ENCODE data around the gene PCNX2.

The PCNX2 gene

DNA sequence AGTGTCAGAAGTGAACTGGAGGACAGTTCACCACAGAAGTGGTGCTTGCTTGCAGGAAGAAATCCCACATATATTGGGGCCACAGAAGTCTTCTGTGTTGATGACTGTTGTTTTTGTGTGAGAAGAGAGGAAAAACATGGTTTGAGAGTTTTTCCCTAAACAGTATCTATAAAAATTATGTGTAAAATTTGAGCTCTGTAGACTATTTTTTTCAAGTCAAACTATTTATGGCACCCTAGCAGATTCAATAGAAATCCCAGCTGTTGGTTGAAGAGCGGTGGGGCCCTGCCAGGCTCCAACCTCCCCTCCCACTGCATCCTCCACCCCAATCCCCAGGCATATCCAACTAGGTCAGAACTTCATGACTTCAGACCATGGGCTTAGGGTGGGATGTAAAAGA lies 283.5 kb downstream of the PCNX2 start:
- Histone ChIP-seq H3K9me2 (replicated peaks; ENCODE audit: insufficient read depth, low read length) (no peaks in the 10 kb centered on the region), H4K20me1 (ENCODE audit: insufficient read depth, low read length) (no peaks in the 10 kb centered on the region), H3K27me3 (replicated peaks; ENCODE audit: insufficient read depth, low read length) (no peaks in the 10 kb centered on the region), H3K27ac (ENCODE audit: low read length) (no peak overlapping the region), H3K4me2 (ENCODE audit: low read depth, low read length) (no peak overlapping the region), H3K4me1 (ENCODE audit: low read length) (peaks cover 12% of the 10 kb centered on the region), H3K79me2 (ENCODE audit: low read length) (no peaks in the 10 kb centered on the region), H2AFZ (ENCODE audit: low read length) (no peak overlapping the region), H3K36me3 (replicated peaks; ENCODE audit: insufficient read depth, low read length) (no peaks in the 10 kb centered on the region), H3F3A (ENCODE audit: insufficient read depth, low read length) (peaks cover 11% of the 10 kb centered on the region), H3K9ac (ENCODE audit: low read length) (no peak overlapping the region), H3K4me3 (ENCODE audit: low read length) (no peak overlapping the region), H3K9me3 (replicated peaks; ENCODE audit: insufficient read depth, low read length) (no peaks in the 10 kb centered on the region)
- no peak for DNase-seq
- TF ChIP-seq, protein P1, sequence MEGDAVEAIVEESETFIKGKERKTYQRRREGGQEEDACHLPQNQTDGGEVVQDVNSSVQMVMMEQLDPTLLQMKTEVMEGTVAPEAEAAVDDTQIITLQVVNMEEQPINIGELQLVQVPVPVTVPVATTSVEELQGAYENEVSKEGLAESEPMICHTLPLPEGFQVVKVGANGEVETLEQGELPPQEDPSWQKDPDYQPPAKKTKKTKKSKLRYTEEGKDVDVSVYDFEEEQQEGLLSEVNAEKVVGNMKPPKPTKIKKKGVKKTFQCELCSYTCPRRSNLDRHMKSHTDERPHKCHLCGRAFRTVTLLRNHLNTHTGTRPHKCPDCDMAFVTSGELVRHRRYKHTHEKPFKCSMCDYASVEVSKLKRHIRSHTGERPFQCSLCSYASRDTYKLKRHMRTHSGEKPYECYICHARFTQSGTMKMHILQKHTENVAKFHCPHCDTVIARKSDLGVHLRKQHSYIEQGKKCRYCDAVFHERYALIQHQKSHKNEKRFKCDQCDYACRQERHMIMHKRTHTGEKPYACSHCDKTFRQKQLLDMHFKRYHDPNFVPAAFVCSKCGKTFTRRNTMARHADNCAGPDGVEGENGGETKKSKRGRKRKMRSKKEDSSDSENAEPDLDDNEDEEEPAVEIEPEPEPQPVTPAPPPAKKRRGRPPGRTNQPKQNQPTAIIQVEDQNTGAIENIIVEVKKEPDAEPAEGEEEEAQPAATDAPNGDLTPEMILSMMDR (IDR thresholded peaks at IDR 0.05; ENCODE audit: low read length) = no peak
- TF ChIP-seq EZH2 (optimal IDR thresholded peaks at IDR 0.05; ENCODE audit: low read depth, low read length) = no peak
- TF ChIP-seq EZH2phosphoT487 (IDR thresholded peaks at IDR 0.05; ENCODE audit: low read length) = no peak

DNA sequence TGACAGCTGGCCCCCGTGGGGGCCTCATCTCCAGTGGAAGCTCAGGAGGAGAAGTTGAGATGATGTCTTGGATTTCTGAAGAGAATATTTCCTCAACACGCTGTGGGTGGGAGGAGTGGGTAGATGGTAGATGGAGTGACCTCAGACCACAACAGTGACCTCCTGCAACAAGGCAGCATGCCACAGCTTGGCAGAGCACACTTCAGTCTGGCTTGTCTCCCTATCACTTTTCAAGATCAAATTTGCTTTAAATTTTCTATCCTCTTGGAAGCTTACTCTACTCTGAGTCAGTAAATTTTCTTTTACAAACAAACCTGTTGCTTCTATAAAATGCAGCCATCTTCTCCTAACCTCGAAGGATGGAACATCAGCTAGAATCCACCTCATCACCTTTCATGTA lies 285.4 kb downstream of the PCNX2 start:
- Histone ChIP-seq H3K27me3 (replicated peaks; ENCODE audit: insufficient read depth, low read length) (no peaks in the 10 kb centered on the region), H3K4me3 (ENCODE audit: low read length) (no peak overlapping the region), H3K9me3 (replicated peaks; ENCODE audit: insufficient read depth, low read length) (no peaks in the 10 kb centered on the region), H2AFZ (ENCODE audit: low read length) (no peak overlapping the region), H3K27ac (ENCODE audit: low read length) (no peak overlapping the region), H3K9ac (ENCODE audit: low read length) (no peak overlapping the region), H3K79me2 (ENCODE audit: low read length) (no peaks in the 10 kb centered on the region), H3K4me1 (ENCODE audit: low read length) (no peaks in the 10 kb centered on the region), H3K9me2 (replicated peaks; ENCODE audit: insufficient read depth, low read length) (no peaks in the 10 kb centered on the region), H3F3A (ENCODE audit: insufficient read depth, low read length) (no peaks in the 10 kb centered on the region), H3K4me2 (ENCODE audit: low read depth, low read length) (no peak overlapping the region), H3K36me3 (replicated peaks; ENCODE audit: insufficient read depth, low read length) (no peaks in the 10 kb centered on the region), H4K20me1 (ENCODE audit: insufficient read depth, low read length) (no peaks in the 10 kb centered on the region)
- TF ChIP-seq EZH2phosphoT487 (IDR thresholded peaks at IDR 0.05; ENCODE audit: low read length) (no peak), EZH2 (optimal IDR thresholded peaks at IDR 0.05; ENCODE audit: low read depth, low read length) (no peak)
- TF ChIP-seq, protein P1 (IDR thresholded peaks at IDR 0.05; ENCODE audit: low read length) = no peak
- DNase-seq = no peak

DNA sequence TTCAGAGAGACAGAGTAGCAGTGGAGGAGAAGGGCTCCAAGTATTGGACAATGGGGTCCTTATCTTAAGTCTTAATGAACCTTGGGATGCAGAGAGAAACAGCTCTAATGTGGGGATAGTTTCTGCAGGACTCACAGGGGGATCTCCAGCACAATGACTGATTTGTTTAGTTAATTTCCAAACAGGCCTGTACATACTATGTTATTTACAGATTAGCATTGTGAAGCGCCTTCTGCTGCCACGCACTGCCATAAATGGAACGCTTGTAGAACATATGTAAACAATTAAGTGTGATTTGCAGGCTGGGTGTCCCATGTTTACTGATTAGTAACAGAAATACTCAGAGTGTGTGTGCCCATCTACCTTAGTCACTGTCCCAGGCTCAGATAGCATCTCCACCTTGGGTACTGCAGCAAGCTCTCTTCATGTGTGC lies 289.0 kb downstream of the PCNX2 start:
- Histone ChIP-seq H3K4me3 (ENCODE audit: low read length) (no peak overlapping the region), H2AFZ (ENCODE audit: low read length) (no peak overlapping the region), H3K9ac (ENCODE audit: low read length) (no peak overlapping the region), H3K27me3 (replicated peaks; ENCODE audit: insufficient read depth, low read length) (no peaks in the 10 kb centered on the region), H3F3A (ENCODE audit: insufficient read depth, low read length) (no peaks in the 10 kb centered on the region), H4K20me1 (ENCODE audit: insufficient read depth, low read length) (no peaks in the 10 kb centered on the region), H3K9me2 (replicated peaks; ENCODE audit: insufficient read depth, low read length) (no peaks in the 10 kb centered on the region), H3K27ac (ENCODE audit: low read length) (no peak overlapping the region), H3K36me3 (replicated peaks; ENCODE audit: insufficient read depth, low read length) (no peaks in the 10 kb centered on the region), H3K4me2 (ENCODE audit: low read depth, low read length) (no peak overlapping the region), H3K4me1 (ENCODE audit: low read length) (no peaks in the 10 kb centered on the region), H3K9me3 (replicated peaks; ENCODE audit: insufficient read depth, low read length) (no peaks in the 10 kb centered on the region), H3K79me2 (ENCODE audit: low read length) (no peaks in the 10 kb centered on the region)
- no peak for DNase-seq
- TF ChIP-seq EZH2 (optimal IDR thresholded peaks at IDR 0.05; ENCODE audit: low read depth, low read length) = no peak
- TF ChIP-seq EZH2phosphoT487 (IDR thresholded peaks at IDR 0.05; ENCODE audit: low read length) = no peak
- TF ChIP-seq, protein P1 (IDR thresholded peaks at IDR 0.05; ENCODE audit: low read length) = no peak
